Measurements from ENCODE around the gene RHOJ.

The RHOJ gene

GRCh38 chr14:63243646-63244045 lies 39.4 kb downstream of the RHOJ start:
- no peaks in the 10 kb centered on the region for H3K4me1 ChIP-seq (ENCODE audit: control insufficient read depth in 1 of 2, insufficient read depth in 1 of 2, low read depth in 1 of 2, low read length in 1 of 2)
- no peaks in the 10 kb centered on the region for H3K27me3 ChIP-seq
- no peaks in the 10 kb centered on the region for H3K9me3 ChIP-seq
- H3K36me3 ChIP-seq, result no peaks in the 10 kb centered on the region
- TF ChIP-seq CTCF (IDR thresholded peaks at IDR 0.05), result no peak
- H3K27ac ChIP-seq, result no peak overlapping the region
- H3K4me3 ChIP-seq (ENCODE audit: low read depth in 1 of 2, low read length in 1 of 2), result no peak overlapping the region

GRCh38 chr14:63245893-63246292 lies 41.6 kb downstream of the RHOJ start:
- H3K9me3 ChIP-seq, result no peaks in the 10 kb centered on the region
- no peak for TF ChIP-seq CTCF (IDR thresholded peaks at IDR 0.05)
- H3K27ac ChIP-seq, result no peak overlapping the region
- no peak overlapping the region for H3K4me3 ChIP-seq (ENCODE audit: low read depth in 1 of 2, low read length in 1 of 2)
- H3K27me3 ChIP-seq, result no peaks in the 10 kb centered on the region
- H3K36me3 ChIP-seq, result no peaks in the 10 kb centered on the region
- H3K4me1 ChIP-seq (ENCODE audit: control insufficient read depth in 1 of 2, insufficient read depth in 1 of 2, low read depth in 1 of 2, low read length in 1 of 2), result no peaks in the 10 kb centered on the region

- Histone ChIP-seq H3K27me3 (no peaks in the 10 kb centered on the region), H3K4me3 (ENCODE audit: low read depth in 1 of 2, low read length in 1 of 2) (no peak overlapping the region), H3K9me3 (no peaks in the 10 kb centered on the region), H3K27ac (no peak overlapping the region), H3K36me3 (no peaks in the 10 kb centered on the region), H3K4me1 (ENCODE audit: control insufficient read depth in 1 of 2, insufficient read depth in 1 of 2, low read depth in 1 of 2, low read length in 1 of 2) (no peaks in the 10 kb centered on the region)
- no peak for TF ChIP-seq CTCF (IDR thresholded peaks at IDR 0.05)
Observed at GRCh38 chr14:63248211-63248610, 44.0 kb downstream of the RHOJ start.

GRCh38 chr14:63249092-63249491 lies 44.8 kb downstream of the RHOJ start:
- Histone ChIP-seq H3K9me3 (no peaks in the 10 kb centered on the region), H3K36me3 (no peaks in the 10 kb centered on the region), H3K4me1 (ENCODE audit: control insufficient read depth in 1 of 2, insufficient read depth in 1 of 2, low read depth in 1 of 2, low read length in 1 of 2) (no peaks in the 10 kb centered on the region), H3K27ac (no peak overlapping the region), H3K27me3 (no peaks in the 10 kb centered on the region), H3K4me3 (ENCODE audit: low read depth in 1 of 2, low read length in 1 of 2) (no peak overlapping the region)
- TF ChIP-seq CTCF (IDR thresholded peaks at IDR 0.05), result no peak

- H3K27me3 ChIP-seq, result no peaks in the 10 kb centered on the region
- no peaks in the 10 kb centered on the region for H3K4me1 ChIP-seq (ENCODE audit: control insufficient read depth in 1 of 2, insufficient read depth in 1 of 2, low read depth in 1 of 2, low read length in 1 of 2)
- no peaks in the 10 kb centered on the region for H3K36me3 ChIP-seq
- H3K9me3 ChIP-seq, result no peaks in the 10 kb centered on the region
- H3K4me3 ChIP-seq (ENCODE audit: low read depth in 1 of 2, low read length in 1 of 2), result no peak overlapping the region
- H3K27ac ChIP-seq, result no peak overlapping the region
- TF ChIP-seq CTCF (IDR thresholded peaks at IDR 0.05), result no peak
Observed at GRCh38 chr14:63257299-63257698, 53.1 kb downstream of the RHOJ start.

- no peak overlapping the region for H3K27ac ChIP-seq
- no peaks in the 10 kb centered on the region for H3K4me1 ChIP-seq (ENCODE audit: control insufficient read depth in 1 of 2, insufficient read depth in 1 of 2, low read depth in 1 of 2, low read length in 1 of 2)
- H3K36me3 ChIP-seq, result no peaks in the 10 kb centered on the region
- no peaks in the 10 kb centered on the region for H3K9me3 ChIP-seq
- TF ChIP-seq CTCF (IDR thresholded peaks at IDR 0.05), result no peak
- H3K4me3 ChIP-seq (ENCODE audit: low read depth in 1 of 2, low read length in 1 of 2), result no peak overlapping the region
- H3K27me3 ChIP-seq, result no peaks in the 10 kb centered on the region
Observed at GRCh38 chr14:63262446-63262845, 58.2 kb downstream of the RHOJ start.

Measured in neutrophil (primary cell).